HG03575 (cell line): ENCODE results near the gene FAAP24.
"Not testable (repeated sequence)": the region's sequence is repeated elsewhere in the genome, so short reads cannot be mapped to it uniquely, and the experiment has no call there.

Source experiments
- ATAC-seq: cut with Tn5 transposase; IDR thresholded peaks from one replicate; pipeline ENCODE4 v1.9.1; 2021; ENCODE audit not compliant: unreplicated experiment, insufficient number of reproducible peaks, low FRiP score; ENCODE audit errors: extremely low read depth

The FAAP24 gene, protein sequence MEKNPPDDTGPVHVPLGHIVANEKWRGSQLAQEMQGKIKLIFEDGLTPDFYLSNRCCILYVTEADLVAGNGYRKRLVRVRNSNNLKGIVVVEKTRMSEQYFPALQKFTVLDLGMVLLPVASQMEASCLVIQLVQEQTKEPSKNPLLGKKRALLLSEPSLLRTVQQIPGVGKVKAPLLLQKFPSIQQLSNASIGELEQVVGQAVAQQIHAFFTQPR

GRCh38 chr19:32971715-32972540, at the start of gene FAAP24, which contains the start of gene CEP89:
TSS of gene FAAP24 (plus strand) at chr19:32972242. CDS start at chr19:32973197, 955 bp downstream.
TSS of gene CEP89 (minus strand) at chr19:32971958. CDS start at chr19:32971874, 84 bp downstream.
- peak; percentile 94 for ATAC-seq

DNA sequence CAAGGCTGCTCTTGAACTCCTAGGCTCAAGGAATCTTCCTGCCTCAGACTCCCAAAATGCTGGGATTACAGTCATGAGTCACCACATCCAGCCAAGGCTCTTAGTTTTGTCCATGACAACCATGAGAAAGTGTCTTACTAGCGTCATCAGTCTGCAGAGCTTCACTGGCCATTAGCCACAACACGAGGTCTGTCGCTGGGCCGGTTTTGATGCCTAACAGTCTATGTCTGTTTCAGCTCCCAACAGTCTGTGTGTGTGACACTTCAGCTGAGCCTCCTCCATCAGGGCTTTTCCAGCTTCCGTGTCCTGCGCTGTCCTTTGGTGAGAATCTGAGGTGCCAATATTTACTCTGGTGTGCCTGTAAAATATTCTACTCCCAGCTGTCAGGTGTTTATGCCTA, 47.8 kb upstream of the FAAP24 start:
- no peak for ATAC-seq

DNA sequence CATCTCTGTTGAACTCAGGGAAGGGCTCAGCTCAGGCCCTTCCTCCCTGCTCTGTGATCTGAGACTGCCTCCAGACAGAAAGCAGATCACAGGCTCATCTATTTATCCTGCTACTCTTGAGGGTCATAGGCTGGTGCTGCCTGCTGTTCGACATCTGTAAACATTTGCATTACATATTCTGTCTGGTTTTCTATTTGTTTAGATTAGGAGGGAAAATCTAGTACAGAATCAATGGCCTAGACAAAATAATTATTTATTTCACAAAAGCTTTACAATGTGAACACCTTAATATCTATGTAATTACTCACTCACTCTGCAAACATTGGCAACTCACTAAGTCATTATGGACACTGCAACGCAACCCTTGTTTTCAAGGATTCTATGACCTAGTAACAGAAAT, 43.2 kb upstream of the FAAP24 start:
- no peak for ATAC-seq

DNA sequence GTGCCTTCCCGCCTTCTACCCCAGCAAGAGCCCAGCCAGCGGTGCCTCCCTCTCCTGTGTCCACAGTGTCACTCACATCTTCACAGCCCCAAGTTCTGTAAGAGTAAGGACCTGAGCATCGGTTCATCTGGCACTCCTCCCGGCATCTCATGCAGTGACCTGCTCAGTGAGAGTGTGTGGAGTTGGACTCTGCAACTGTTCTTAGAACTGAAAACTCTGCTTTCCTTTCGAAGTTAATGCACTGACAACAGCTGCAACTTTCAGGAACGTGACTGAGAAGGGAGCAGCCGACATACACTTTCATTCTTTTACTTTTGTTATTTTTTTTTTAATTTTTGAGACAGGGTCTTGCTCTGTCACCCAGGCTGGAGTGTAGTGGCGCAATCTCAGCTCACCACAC, 41.5 kb upstream of the FAAP24 start:
- ATAC-seq, result no peak

- no peak for ATAC-seq
Measured at GRCh38 chr19:32933571-32933970, 38.5 kb upstream of the FAAP24 start.

DNA sequence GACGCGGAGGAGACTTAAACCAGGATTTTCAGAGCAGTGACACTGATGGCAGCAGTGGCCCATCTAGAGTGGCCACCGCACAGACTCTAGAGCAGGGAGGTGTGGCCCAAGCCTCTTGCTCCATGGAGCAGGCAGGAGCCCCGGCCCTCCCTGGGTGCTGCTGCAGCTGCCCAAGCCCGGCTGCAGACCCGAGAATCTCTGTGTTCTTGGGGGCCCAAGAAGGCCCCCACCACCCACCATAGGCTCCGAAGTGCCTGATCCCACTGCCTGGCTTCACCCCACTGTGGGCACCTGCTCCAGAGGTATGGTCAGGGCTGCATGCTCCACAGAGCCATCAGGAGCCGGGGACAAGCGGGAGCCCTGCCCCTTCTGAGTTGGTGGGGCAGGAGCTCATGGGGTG, 36.4 kb upstream of the FAAP24 start:
- ATAC-seq, result no peak

DNA sequence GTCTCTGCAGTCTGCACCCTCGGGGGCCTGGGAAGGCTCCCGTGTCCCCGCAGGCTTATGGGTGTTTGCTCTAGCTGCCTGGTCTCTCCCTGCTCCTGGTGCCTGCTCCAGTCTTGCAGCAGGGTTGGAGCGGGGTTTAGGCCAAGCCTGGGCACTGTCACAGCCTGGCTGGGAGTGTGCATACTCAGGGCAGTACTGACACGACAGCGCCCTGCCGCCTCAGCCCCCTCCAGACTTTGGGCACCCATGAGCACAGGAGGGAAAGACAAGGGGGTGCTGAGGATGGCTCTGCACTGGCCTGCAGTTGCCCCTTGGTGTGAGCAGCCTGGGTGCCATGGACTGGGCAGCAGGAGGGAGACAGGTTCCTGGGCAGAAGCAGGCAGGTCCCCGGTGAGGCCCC, 36.0 kb upstream of the FAAP24 start:
- no peak for ATAC-seq

GRCh38 chr19:32941273-32941672, 30.8 kb upstream of the FAAP24 start:
- not testable (repeated sequence) for ATAC-seq

DNA sequence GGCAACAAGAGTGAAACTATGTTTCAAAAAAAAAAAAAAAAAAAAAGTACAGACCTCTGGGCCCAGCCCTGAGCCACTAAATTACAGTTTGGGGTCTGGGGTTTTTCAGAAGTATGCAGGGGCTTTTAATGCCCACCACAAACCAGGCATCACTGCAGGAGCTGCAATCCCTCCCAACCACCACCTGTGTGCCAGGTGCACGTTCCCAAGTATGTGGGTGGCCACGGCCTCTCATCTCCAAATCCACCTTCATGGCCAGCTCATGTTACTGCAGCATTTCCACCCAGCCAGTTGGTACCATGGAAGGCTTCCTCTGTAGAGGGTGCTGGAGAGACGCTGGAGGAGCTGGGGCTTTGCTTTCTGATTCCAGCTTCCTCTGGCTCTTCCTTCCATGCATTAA, 26.8 kb upstream of the FAAP24 start:
- no peak for ATAC-seq

DNA sequence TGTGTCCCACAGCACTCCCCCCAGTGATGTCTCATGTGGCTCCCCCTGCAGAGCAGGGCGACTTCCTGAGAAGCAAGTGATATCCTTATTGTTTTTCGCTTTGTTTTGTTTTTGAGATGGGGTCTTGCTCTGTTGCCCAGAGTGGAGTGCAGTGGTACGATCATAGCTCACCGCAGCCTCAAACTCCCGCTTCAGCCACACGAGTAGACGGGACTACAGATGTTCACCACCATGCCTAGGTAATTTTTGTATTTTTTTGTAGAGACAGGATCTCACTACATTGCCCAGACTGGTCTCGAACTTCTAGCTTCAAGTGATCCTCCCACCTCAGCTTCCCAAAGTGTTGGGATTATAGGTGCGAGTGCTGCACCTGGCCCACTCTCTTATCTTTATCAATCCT, 5.3 kb upstream of the FAAP24 start:
- ATAC-seq, result no peak

- ATAC-seq, result no peak
Measured at GRCh38 chr19:32969549-32969948, 2.5 kb upstream of the FAAP24 start.

DNA sequence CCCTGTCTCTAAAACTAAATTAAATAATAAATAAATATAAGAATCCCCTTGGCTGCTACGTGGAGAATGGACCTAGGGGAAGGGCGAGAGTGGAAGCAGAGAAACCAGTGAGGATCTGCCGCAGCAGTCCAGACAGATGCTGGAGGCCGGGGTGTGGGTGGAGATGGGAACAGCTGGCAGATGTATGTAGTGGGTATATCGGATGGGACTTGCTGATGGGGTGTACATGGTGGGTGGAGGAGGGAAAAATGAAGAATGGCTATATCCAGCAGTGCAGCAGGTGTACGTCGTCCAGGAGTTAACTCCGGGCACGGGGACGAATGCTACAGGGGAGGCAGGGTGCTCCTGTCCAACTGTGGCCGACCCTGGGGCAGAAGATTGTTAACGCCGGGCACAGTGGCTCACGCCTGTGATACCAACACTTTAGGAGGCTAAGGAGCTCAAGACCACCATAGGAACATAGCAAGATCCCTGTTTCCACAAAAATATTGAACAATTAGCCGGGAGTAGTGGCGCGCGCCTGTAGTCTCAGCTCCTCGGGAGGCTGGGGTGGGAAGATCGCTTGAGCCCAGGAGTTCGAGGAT, 938 bp upstream of the FAAP24 start:
- no peak for ATAC-seq

- no peak for ATAC-seq
Measured at GRCh38 chr19:32976223-32976805, 4.3 kb downstream of the FAAP24 start.

DNA sequence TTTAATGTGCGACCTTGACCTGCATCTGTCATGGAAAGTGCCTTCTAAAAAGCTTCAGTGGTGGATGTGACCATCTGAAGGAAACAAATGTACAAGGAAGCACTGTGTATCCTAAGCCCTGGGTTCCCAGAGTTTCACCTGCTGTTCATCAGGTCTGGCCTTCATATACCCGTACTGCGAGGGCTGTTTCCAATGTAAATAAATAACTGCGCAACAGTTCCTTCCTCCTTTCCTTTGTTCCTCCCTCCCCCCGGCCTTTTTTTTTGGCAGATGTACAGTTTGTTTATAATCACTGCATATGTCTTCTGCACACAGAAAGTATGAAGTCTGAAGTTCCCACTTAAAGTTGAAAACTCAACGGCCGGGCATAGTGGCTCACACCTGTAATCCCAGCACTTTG, 5.2 kb downstream of the FAAP24 start:
- ATAC-seq, result no peak

DNA sequence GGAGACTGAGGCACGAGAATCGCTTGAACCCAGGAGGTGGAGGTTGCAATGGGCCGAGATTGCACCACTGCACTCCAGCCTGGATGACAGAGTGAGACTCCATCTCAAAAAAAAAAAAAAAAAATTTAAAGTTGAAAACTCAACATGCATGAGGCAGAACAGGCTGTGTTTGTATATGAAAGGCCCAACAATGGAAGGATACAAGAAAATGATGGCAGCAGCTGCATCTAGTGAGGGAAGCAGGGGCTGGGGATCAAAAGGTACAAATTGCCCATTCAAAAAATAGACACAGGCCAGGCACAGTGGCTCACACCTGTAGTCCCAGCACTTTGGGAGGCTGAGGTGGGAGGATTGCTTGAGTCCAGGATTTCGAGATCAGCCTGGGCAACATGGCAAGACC, 5.8 kb downstream of the FAAP24 start:
- ATAC-seq, result not testable (repeated sequence)

DNA sequence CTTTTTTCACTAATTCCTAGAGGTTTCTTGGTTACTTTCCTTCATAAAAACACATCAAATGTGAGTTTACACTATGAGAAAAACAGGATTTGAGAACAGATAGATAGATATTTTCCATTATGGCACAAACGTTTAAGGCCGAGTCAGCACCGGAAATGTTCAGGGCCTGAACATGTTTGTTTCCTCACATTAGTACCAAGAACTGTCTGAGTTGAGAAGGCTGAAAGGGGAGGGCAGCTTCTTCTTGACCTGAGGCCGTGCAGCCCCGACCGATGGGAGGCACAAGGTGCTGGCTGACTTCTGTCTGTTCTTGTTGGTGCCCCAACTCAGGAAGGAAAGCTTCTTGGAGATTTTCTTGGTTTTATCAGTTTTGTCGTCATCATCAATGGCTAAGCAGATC, 7.8 kb downstream of the FAAP24 start:
- not testable (repeated sequence) for ATAC-seq

DNA sequence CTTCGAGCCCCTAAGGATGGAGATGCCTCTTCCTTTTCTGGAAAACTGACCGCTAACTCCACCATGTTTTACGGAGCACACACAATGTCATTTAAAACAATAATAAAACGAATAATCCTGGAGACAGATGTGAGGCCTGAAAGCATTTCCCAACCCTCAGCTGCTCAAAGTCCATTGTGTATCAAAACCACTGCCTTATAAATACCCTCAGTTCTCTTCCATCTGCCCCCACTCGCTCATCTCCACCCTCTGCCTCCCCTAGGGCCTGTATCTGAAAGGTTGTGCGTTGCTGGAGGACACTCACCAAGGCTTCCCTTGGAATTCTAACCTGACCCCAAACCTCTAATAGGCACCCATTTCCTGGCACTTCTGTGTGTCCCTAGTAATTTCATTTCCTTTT, 10.4 kb downstream of the FAAP24 start:
- not testable (repeated sequence) for ATAC-seq

GRCh38 chr19:32988254-32988653, 16.2 kb downstream of the FAAP24 start:
- not testable (repeated sequence) for ATAC-seq

GRCh38 chr19:32988724-32989123, 16.7 kb downstream of the FAAP24 start:
- no peak for ATAC-seq

DNA sequence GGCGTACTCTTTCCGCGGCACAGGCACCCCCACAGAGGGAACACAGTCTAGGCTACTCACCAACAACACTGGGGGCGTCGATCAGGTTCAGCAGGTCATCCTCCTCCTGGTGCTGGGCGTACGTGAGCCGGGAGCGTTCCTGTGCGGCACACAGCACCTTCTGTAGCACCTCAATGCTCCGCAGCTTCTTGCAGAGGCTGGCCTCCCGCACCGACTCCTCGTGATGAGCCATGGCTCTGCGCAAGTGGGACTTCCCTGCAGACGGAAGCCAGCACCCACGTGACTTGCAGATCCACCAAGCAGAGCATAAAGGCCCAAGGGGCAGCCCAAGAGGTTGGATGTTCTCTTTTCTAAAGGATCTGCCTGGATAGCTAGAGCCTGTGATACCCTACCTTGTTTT, 23.9 kb downstream of the FAAP24 start:
- ATAC-seq, result not testable (repeated sequence)
